Kidney (tissue), 14 donors: ENCODE measurements around the gene IFI30. TPM values are rescaled to one million over a fixed set of nuclear protein-coding genes. Genes with fewer than 3 reads are reported as not detected.

ENCODE experiments used
- DNase-seq, 5 donors: peaks; one replicate each; pipeline ENCODE4 v3.0.0-alpha.2; 2013 to 2020
- FAIRE-seq: peaks from 2 replicates; lab custom pipeline; 2012; peaks lifted over from hg19 to GRCh38; lab: Jason Lieb, UNC
- H3K27ac ChIP-seq, 2 donors: one replicate each; pipeline ENCODE4 v1.7.0; 2013; ENCODE audit warnings: low read depth in 2 of 2, low read length in 2 of 2, inconsistent platforms in 1 of 2
- H3K27me3 ChIP-seq: one replicate; pipeline ENCODE4 v1.7.1; 2013; ENCODE audit warnings: low read length, inconsistent platforms; ENCODE audit not compliant: control insufficient read depth, insufficient read depth
- H3K36me3 ChIP-seq, 3 donors: one replicate each; pipeline versions ENCODE4 v1.7.0 to v1.7.1; 2013; ENCODE audit warnings: low read length in 3 of 3, control low read depth in 1 of 3, inconsistent platforms in 1 of 3; ENCODE audit not compliant: insufficient read depth in 3 of 3, control insufficient read depth in 2 of 3
- H3K4me1 ChIP-seq, 3 donors: one replicate each; pipeline versions ENCODE4 v1.7.0 to v1.7.1; 2013; ENCODE audit warnings: low read length in 3 of 3, inconsistent platforms in 1 of 3, low read depth in 1 of 3; ENCODE audit not compliant: control insufficient read depth in 2 of 3, insufficient read depth in 2 of 3
- H3K4me3 ChIP-seq, 3 donors: one replicate each; pipeline versions ENCODE4 v1.7.0 to v1.8.1; 2013; ENCODE audit warnings: low read length in 3 of 3, control low read depth in 1 of 3, inconsistent platforms in 1 of 3
- H3K9ac ChIP-seq, 3 donors: one replicate each; pipeline versions ENCODE4 v1.7.0 to v1.7.1; 2013; ENCODE audit warnings: low read length in 3 of 3, control low read depth in 1 of 3, inconsistent platforms in 1 of 3
- H3K9me3 ChIP-seq, 3 donors: one replicate each; pipeline versions ENCODE4 v1.7.0 to v1.7.1; 2013; ENCODE audit warnings: low read length in 3 of 3, control low read depth in 1 of 3, inconsistent platforms in 1 of 3; ENCODE audit not compliant: control insufficient read depth in 2 of 3, insufficient read depth in 1 of 3
- intact Hi-C: fragments of 100-400 bp; cut with DNase I; formaldehyde crosslinking; loops from one replicate; pipeline ENCODE4 v1.11.1; 2022
- polyA plus RNA-seq: library from polyadenylated mRNA; stranded (reverse); fragments of 350-450 nt; fragmentation: Illumina TruSeq; extraction: RNeasy Lipid Tissue Mini Kit (QIAGEN cat#74804); gene quantifications from one replicate; pipeline ENCODE4 v1.2.3, GENCODE V29; 2014; ENCODE audit warnings: low read depth, low replicate concordance; ENCODE audit not compliant: insufficient read depth
- total RNA-seq: library from RNA; stranded (reverse); fragmentation: NEBNext Ultra II Directional; extraction: Animal tissue kit (Norgen Biotek cat#: 25700); gene quantifications from one replicate; pipeline ENCODE4 v1.2.1, GENCODE V29; 2021
- TF ChIP-seq, protein P1 (sequence below): IDR thresholded peaks from 3 replicates; pipeline ENCODE4 v1.5.1; 2012; ENCODE audit warnings: mild to moderate bottlenecking, moderate library complexity, borderline replicate concordance; ENCODE audit not compliant: insufficient read depth; ENCODE audit errors: extremely low read depth
- donor health status: control.
- donor health status: control.
- donor health status: control.
- donor health status: control.
- donor health status: control.
- donor health status: DM: yes; HTN: yes; CAD: no.
- donor health status: Normal renal cell carcinoma (clear cell type).

IFI30 gene
- total and polyA plus RNA-seq, 2 donors from 2014 or later: 109 to 173 TPM

DNA sequence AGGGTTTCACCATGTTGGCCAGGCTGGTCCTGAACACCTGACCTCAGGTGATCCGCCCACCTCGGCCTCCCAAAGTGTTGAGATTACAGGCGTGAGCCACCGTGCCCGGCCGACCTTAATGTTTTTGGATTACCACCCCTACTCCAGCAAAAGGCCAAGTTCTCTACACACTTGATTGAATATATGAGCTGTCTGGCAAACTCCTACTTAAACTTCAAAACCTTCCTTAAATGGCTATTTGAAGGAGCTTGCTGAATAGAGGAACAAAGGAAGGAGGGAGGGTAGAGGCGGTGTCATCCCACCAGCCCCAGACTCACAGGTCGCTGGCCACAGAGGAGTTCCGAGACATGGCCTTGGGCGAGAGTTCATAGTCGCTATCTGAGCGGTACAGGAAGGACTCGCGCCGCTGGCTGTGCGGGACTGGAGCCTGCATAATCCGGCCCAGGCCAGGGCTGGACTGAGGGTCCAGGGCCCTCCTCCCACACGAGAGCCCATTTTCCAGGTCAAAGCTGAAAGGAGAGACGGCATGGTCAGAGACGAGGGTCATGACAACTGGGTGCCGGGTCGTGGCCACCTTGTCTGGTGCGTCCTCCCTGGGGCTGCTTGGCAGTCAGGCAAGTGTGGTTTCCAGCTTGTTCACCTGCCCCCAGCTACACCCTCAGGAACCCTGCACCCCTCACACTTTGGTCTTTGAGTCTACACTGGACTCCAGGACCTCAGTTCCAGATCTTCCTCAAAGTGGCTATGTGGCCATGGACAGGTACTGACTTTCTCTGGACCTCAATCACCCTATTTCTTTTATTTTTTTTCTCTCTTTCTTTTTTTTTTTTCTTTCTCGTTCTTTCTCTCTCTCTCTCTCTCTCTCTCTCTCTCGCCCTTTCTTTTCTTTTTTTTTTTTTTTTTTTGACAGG lies 48.5 kb downstream of the IFI30 start:
- DNase-seq: no peak
- TF ChIP-seq, protein P1, sequence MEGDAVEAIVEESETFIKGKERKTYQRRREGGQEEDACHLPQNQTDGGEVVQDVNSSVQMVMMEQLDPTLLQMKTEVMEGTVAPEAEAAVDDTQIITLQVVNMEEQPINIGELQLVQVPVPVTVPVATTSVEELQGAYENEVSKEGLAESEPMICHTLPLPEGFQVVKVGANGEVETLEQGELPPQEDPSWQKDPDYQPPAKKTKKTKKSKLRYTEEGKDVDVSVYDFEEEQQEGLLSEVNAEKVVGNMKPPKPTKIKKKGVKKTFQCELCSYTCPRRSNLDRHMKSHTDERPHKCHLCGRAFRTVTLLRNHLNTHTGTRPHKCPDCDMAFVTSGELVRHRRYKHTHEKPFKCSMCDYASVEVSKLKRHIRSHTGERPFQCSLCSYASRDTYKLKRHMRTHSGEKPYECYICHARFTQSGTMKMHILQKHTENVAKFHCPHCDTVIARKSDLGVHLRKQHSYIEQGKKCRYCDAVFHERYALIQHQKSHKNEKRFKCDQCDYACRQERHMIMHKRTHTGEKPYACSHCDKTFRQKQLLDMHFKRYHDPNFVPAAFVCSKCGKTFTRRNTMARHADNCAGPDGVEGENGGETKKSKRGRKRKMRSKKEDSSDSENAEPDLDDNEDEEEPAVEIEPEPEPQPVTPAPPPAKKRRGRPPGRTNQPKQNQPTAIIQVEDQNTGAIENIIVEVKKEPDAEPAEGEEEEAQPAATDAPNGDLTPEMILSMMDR: no peak

DNA sequence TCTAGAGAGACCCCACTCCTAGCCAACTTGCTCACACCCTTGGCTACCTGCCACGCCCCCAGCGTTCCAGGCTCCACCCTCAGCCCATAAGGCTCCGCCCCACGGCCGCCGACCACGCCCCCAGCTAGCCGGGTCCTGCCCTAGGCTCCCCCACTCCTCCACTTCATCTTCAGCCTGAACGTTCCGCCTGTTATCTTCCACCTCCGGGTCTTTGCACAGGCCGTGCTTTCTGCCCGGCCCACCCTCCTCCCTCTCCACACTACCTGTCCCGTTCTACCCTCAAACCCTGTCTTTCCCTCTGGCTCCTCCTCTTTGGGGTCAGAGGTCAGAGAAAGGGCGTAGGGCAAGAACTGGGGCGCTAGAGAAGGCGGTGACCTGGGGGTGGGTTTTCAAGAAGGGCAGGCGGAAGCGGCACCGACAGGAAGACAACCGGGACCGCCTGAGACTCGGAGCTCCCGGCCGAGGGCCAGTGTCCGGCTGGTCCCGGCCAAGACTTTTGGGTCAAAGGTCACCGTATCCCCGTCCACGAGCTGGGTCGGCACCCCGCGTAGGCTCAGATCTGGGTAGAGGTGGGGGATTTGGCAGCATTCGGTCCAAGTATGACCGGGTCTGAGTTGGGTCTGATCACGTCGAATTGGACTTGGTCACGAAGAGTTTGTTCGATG lies 50.4 kb downstream of the IFI30 start:
- peaks cover 0 to 19% (median 0%) of the 10 kb centered on the region in 3 donors for H3K4me1 ChIP-seq
- H3K27me3 ChIP-seq: peaks cover 7% of the 10 kb centered on the region
- peak overlapping the region; percentile 14 to 34 for H3K27ac ChIP-seq
- H3K9ac ChIP-seq: peak overlapping the region; percentile 15 to 62 (median 20)
- FAIRE-seq: no peak
- no peaks in the 10 kb centered on the region for H3K36me3 ChIP-seq
- intact Hi-C loops: no loop called here
- TF ChIP-seq, protein P1: no peak
- no peaks in the 10 kb centered on the region for H3K9me3 ChIP-seq
- peak overlapping the region; percentile 54 to 71 (median 63) for H3K4me3 ChIP-seq
- peak; percentile 30 to 86 (median 51) for DNase-seq

More for the DNA sequence above, 48.5 kb downstream of the IFI30 start:
- FAIRE-seq: no peak
- Histone ChIP-seq H3K9ac (no peak overlapping the region), H3K4me3 (no peak overlapping the region), H3K9me3 (no peaks in the 10 kb centered on the region), H3K27ac (no peak overlapping the region), H3K36me3 (no peaks in the 10 kb centered on the region), H3K4me1 (peaks cover 0 to 18% (median 0%) of the 10 kb centered on the region in 3 donors), H3K27me3 (peaks cover 7% of the 10 kb centered on the region)
- intact Hi-C loops: no loop called here

DNA sequence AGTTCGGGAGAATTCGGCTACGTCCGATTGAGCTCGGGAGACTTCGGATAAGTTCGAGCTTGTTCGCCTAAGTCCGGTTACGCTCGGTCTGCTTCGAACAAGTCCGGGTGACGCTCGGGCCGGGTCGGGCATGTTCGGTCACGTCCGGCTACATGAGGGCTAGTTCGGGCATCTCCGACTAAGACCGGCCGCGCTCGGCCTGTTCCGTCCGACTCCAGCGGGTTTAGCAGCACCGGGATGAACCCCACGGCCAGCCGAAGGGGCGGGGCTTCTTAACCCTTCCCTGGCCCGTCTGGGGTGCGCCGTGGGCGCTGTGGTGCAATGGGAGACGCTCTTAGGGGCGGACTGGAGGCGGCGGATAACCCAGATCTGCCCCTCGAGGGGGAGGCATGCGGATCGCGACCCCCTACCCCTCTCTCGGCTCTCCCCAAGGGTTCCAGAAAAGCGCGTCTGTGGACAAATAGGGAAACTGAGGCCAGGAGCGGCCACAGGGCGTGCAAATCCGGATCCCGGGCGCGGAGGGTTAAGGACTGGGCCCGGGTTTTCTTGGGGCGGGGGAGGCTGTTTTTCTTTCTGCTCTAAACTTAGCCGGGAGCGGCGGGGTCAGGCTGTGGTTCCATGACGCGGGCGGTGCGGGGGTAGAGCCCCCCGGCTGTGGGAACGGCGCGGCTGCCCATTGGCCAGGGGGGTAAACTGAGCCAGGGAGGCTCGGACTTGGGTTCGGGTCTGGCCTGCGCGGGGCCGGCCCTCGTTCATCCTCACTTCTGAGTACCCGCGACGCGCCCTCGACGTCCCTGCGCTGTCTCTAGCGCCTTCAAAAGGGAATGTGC lies 51.1 kb downstream of the IFI30 start:
- Histone ChIP-seq H3K27ac (peak overlapping the region; percentile 71 to 73), H3K9ac (peak overlapping the region; percentile 15 to 77 (median 65)), H3K27me3 (peaks cover 7% of the 10 kb centered on the region), H3K36me3 (no peaks in the 10 kb centered on the region), H3K9me3 (no peaks in the 10 kb centered on the region), H3K4me3 (peak overlapping the region; percentile 54 to 71 (median 63)), H3K4me1 (peaks cover 0 to 19% (median 0%) of the 10 kb centered on the region in 3 donors)
- intact Hi-C loops: no loop called here
- TF ChIP-seq, protein P1: no peak
- DNase-seq (peak; percentile 98 to 100 (median 99)), FAIRE-seq (peak; percentile 99)
